Body of pancreas (tissue), 4 donors: Measurements from ENCODE around the gene ZFR. TPM values are rescaled to one million over a fixed set of nuclear protein-coding genes. Genes with fewer than 3 reads are reported as not detected.

Experiments
- ATAC-seq: fragments of 150-250 bp; one replicate; pipeline ENCODE4 v1.9.1; 2016
- DNase-seq, 4 donors: peaks; one replicate each; pipeline ENCODE4 v3.0.0-alpha.2; 2019
- H3K27ac ChIP-seq, 4 donors: fragments of 200-600 bp; sonication (generic); 1 replicate in 3 of 4; 2 replicates in 1 of 4; pipeline versions ENCODE4 v1.5.1 to v1.6.1; 2016 to 2019; ENCODE audit warnings: mild to moderate bottlenecking in 1 of 4, mixed read lengths in 1 of 4, moderate library complexity in 1 of 4
- H3K27me3 ChIP-seq, 2 donors: fragments of 200-600 bp; sonication (generic); one replicate each; pipeline ENCODE4 v1.6.0; 2016; ENCODE audit warnings: mild to moderate bottlenecking in 1 of 2
- H3K36me3 ChIP-seq, 2 donors: fragments of 200-600 bp; sonication (generic); replicated peaks in 1 of 2; 2 replicates each; pipeline ENCODE4 v1.5.1; 2016; ENCODE audit warnings: low read depth in 2 of 2; ENCODE audit not compliant: insufficient read depth in 1 of 2
- H3K4me1 ChIP-seq: fragments of 200-600 bp; sonication (generic); one replicate; pipeline ENCODE4 v1.6.0; 2016
- H3K4me3 ChIP-seq, 2 donors: fragments of 200-600 bp; sonication (generic); 1 replicate in 1 of 2; 2 replicates in 1 of 2; pipeline ENCODE4 v1.5.1; 2016 to 2019
- H3K9me3 ChIP-seq, 3 donors: fragments of 200-600 bp; sonication (generic); 1 replicate in 2 of 3; 2 replicates in 1 of 3; pipeline ENCODE4 v1.5.1; 2016
- POLR2A ChIP-seq, 3 donors: fragments of 450-650 bp; IDR thresholded peaks; one replicate each; pipeline ENCODE4 v1.6.1; 2016; ENCODE audit warnings: antibody characterized with exemption in 3 of 3, mild to moderate bottlenecking in 2 of 3
- WGBS, 2 donors: methylation state at CpG; one replicate each; pipeline ENCODE4 v1.1.5; 2017; 5-methylcytosine and 5-hydroxymethylcytosine counted together
- intact Hi-C: fragments of 100-400 bp; cut with DNase I; formaldehyde crosslinking; loops from one replicate; pipeline ENCODE4 v1.15.1; 2023
- total RNA-seq, 2 donors: library from RNA; depleted of rRNA; stranded (reverse); fragments of >200 nt; gene quantifications; one replicate each; pipeline ENCODE4 v1.1.0, GENCODE V29; 2016
- TF ChIP-seq, protein P1 (sequence below), 7 experiments: fragments of 450-650 bp in 4 of 7; fragments of 200-600 bp in 3 of 7; sonication (generic) in 3 of 7; IDR thresholded peaks; one replicate each; pipeline ENCODE4 v1.5.1; 2016 to 2019; ENCODE audit warnings: antibody characterized with exemption in 7 of 7

The ZFR gene
- total RNA-seq, 2 donors from 2014 or later, result 25.1 to 48.0 TPM

- 87 to 89% methylated on average over 4 of the region's 4 CpGs for WGBS, 2 donors
- Histone ChIP-seq H3K9me3 (no peaks in the 10 kb centered on the region), H3K27me3 (no peaks in the 10 kb centered on the region), H3K27ac (no peak overlapping the region), H3K4me1 (no peaks in the 10 kb centered on the region), H3K4me3 (no peak overlapping the region), H3K36me3 (peaks cover 0 to 6% of the 10 kb centered on the region in 2 donors)
- no peak for DNase-seq
- intact Hi-C loops, result no loop called here
- ATAC-seq, result no peak
- no peak for TF ChIP-seq POLR2A (IDR thresholded peaks at IDR 0.05)
- TF ChIP-seq, protein P1, sequence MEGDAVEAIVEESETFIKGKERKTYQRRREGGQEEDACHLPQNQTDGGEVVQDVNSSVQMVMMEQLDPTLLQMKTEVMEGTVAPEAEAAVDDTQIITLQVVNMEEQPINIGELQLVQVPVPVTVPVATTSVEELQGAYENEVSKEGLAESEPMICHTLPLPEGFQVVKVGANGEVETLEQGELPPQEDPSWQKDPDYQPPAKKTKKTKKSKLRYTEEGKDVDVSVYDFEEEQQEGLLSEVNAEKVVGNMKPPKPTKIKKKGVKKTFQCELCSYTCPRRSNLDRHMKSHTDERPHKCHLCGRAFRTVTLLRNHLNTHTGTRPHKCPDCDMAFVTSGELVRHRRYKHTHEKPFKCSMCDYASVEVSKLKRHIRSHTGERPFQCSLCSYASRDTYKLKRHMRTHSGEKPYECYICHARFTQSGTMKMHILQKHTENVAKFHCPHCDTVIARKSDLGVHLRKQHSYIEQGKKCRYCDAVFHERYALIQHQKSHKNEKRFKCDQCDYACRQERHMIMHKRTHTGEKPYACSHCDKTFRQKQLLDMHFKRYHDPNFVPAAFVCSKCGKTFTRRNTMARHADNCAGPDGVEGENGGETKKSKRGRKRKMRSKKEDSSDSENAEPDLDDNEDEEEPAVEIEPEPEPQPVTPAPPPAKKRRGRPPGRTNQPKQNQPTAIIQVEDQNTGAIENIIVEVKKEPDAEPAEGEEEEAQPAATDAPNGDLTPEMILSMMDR (IDR thresholded peaks at IDR 0.05), result no peak
Observed at GRCh38 chr5:32362527-32362926, 82.0 kb downstream of the ZFR start.

- H3K36me3 ChIP-seq, result peaks cover 0 to 6% of the 10 kb centered on the region in 2 donors
- H3K4me1 ChIP-seq, result no peaks in the 10 kb centered on the region
- no peak overlapping the region for H3K4me3 ChIP-seq
- no peak for ATAC-seq
- H3K27ac ChIP-seq, result no peak overlapping the region
- intact Hi-C loops, result no loop called here
- DNase-seq, result no peak
- 86 to 88% methylated on average over 4 of the region's 4 CpGs for WGBS, 2 donors
- TF ChIP-seq, protein P1 (IDR thresholded peaks at IDR 0.05), result no peak
- no peak for TF ChIP-seq POLR2A (IDR thresholded peaks at IDR 0.05)
- H3K27me3 ChIP-seq, result no peaks in the 10 kb centered on the region
- H3K9me3 ChIP-seq, result no peaks in the 10 kb centered on the region
Observed at GRCh38 chr5:32360906-32361305, 83.6 kb downstream of the ZFR start.

DNA sequence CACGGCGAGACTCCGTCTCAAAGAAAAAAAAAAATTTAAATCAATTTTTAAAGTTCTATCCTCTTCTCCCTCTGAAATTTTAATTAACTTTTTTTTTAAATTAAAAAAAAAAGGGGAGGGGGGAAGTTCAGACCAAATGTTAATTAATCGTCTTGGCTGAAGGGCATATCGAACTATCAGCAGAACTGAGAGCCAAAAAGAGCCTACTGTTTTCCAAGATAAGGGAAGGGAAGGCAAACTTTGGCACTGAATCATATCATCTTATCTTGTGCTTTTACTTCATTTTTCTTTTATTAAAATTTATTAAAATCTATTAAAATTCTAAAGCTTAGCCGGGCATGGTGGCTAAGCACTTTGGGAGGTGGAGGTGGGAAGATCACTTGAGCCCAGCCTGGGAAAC lies 85.9 kb downstream of the ZFR start:
- ATAC-seq (no peak), DNase-seq (no peak)
- TF ChIP-seq, protein P1 (IDR thresholded peaks at IDR 0.05), result no peak
- TF ChIP-seq POLR2A (IDR thresholded peaks at IDR 0.05), result no peak
- Histone ChIP-seq H3K4me1 (no peaks in the 10 kb centered on the region), H3K36me3 (peaks cover 0 to 6% of the 10 kb centered on the region in 2 donors), H3K27ac (no peak overlapping the region), H3K27me3 (no peaks in the 10 kb centered on the region), H3K4me3 (no peak overlapping the region), H3K9me3 (no peaks in the 10 kb centered on the region)
- WGBS, 2 donors, result 63 to 82% methylated on average over 6 of the region's 6 CpGs
- intact Hi-C loops, result no loop called here

GRCh38 chr5:32357658-32358057 lies 86.9 kb downstream of the ZFR start:
- no peaks in the 10 kb centered on the region for H3K27me3 ChIP-seq
- intact Hi-C loops, result no loop called here
- no peak for ATAC-seq
- H3K36me3 ChIP-seq, result no peaks in the 10 kb centered on the region
- no peak for TF ChIP-seq POLR2A (IDR thresholded peaks at IDR 0.05)
- H3K4me3 ChIP-seq, result no peak overlapping the region
- H3K4me1 ChIP-seq, result no peaks in the 10 kb centered on the region
- H3K9me3 ChIP-seq, result no peaks in the 10 kb centered on the region
- H3K27ac ChIP-seq, result no peak overlapping the region
- DNase-seq, result no peak

GRCh38 chr5:32355686-32356085 lies 88.9 kb downstream of the ZFR start:
- WGBS, 2 donors, result 66 to 70% methylated on average over 4 of the region's 4 CpGs
- intact Hi-C loops, result no loop called here
- ATAC-seq (no peak), DNase-seq (no peak)
- Histone ChIP-seq H3K27me3 (no peaks in the 10 kb centered on the region), H3K4me3 (no peak overlapping the region), H3K9me3 (no peaks in the 10 kb centered on the region), H3K4me1 (no peaks in the 10 kb centered on the region), H3K36me3 (no peaks in the 10 kb centered on the region), H3K27ac (no peak overlapping the region)
- TF ChIP-seq POLR2A (IDR thresholded peaks at IDR 0.05), result no peak

- ATAC-seq, result no peak
- no peaks in the 10 kb centered on the region for H3K27me3 ChIP-seq
- WGBS, 2 donors, result 91 to 96% methylated on average over 9 of the region's 9 CpGs
- no peak overlapping the region for H3K4me3 ChIP-seq
- H3K4me1 ChIP-seq, result no peaks in the 10 kb centered on the region
- TF ChIP-seq, protein P1 (IDR thresholded peaks at IDR 0.05), result no peak
- TF ChIP-seq POLR2A (IDR thresholded peaks at IDR 0.05), result no peak
- no peak for DNase-seq
- H3K9me3 ChIP-seq, result no peaks in the 10 kb centered on the region
- no peaks in the 10 kb centered on the region for H3K36me3 ChIP-seq
- intact Hi-C loops, result no loop called here
- no peak overlapping the region for H3K27ac ChIP-seq
Observed at GRCh38 chr5:32353420-32353819, 91.1 kb downstream of the ZFR start.
